Measurements from ENCODE around the gene STEAP1B. TPM values are rescaled to one million over a fixed set of nuclear protein-coding genes. Genes with fewer than 3 reads are reported as not detected.
A peak's percentile ranks its signal among the peaks of the same experiment; 100 is the strongest.

The STEAP1B gene
- total RNA-seq, 1 donor from 2014 or later = 2.0 TPM

DNA sequence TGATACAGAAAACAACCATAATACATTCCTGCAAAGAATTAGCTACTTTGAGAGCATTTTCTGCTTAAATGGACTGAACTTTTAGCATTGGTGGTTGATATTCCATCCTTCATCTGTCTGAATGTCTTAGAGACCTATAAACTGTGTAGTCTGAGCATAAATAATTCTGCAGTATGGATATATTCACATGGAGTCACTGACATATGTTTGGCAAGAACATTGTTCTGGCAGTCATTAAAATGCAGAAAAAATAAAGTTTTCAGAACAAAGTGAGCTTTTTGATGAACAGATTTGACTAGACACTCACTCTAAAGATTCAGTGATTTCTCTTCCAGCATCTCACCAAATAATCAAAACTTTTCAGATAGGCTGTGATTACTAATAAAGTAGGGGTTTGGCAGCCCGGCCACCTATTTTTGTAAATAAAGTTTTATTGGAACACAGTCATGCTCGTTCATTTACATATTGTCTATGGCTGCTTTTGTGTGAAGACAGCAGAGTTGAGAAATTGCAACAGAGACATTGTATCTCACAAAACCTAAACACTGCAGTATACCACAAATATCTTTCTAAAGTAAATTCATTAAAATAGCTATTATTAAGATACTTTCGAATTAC is 98.9 kb downstream of the STEAP1B start:
- no peak for DNase-seq (ENCODE audit: low read depth)

DNA sequence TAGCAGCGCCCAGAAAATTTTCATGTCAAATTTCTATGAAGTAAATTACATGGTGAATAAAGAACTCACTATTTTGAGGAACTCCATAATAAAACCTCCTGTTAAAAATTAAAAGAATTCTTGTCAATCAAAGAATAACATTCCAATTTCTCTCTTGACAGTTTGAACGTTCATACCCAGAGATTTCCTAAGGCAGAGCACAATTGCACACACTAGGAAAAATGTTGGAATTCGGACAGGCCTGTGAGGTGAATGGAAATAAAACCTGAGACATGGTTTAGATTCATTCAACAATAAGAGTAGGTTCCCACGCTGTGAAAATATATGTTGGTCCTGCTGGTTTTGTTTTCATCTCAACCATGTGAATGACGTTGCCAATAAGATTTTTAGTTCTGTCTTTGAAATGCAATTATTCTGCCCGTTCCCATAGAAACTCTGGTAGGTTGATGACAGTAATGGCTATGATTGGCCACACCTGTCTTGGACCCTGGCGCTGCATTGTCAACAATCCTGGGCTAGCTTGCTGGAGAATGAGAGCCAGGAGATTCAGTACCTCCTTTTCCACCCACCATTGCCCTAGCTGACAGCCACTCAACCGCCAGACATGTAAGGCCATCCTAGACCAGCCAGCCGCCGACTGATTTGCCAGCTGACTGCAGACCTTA is 99.7 kb downstream of the STEAP1B start:
- DNase-seq (ENCODE audit: low read depth) = no peak

GRCh38 chr7:22399546-22399945 is 100.4 kb downstream of the STEAP1B start:
- no peak for DNase-seq (ENCODE audit: low read depth)

GRCh38 chr7:22399091-22399490 is 100.9 kb downstream of the STEAP1B start:
- DNase-seq (ENCODE audit: low read depth) = no peak

DNA sequence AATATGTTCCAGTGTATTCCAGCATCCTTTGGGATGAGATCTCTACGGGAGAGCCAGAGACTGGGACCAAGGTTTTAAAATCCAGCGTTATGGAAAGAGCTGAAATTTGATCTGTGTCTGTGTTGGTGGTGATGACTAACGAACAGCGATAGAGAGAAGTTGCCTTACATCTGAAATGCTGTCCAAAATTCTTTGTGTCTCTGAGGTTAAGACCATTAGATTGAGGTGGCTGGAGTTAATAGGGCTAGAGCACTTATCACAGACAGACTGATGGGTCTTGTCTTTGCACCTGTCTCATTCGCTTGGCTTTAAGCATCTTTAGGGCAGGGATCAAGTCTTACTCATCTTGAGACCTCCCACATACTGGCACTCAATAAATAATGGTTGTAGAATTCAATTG is 102.0 kb downstream of the STEAP1B start:
- DNase-seq (ENCODE audit: low read depth) = no peak

GRCh38 chr7:22395222-22395621 is 104.8 kb downstream of the STEAP1B start:
- no peak for DNase-seq (ENCODE audit: low read depth)

DNA sequence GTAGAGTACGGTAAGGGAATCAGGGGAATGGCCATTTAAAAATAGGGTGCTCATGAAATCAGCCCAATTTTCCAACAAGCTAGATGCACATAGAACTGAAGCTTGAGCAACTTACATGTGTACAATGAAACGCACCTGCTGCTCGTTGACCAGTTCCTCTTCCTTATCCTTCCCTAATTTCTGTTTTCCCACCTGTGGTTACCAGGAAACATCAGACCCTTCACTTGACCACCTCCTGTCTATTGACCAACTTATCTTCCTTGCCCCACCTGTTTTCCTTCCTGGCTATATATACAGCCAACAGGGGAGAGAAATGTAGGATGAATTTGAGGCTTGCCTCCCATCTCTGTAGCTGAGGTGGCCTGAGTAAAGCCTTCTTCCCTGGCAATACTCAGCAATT is 105.2 kb downstream of the STEAP1B start:
- DNase-seq (ENCODE audit: low read depth) = no peak

GRCh38 chr7:22393913-22394729 is 105.9 kb downstream of the STEAP1B start:
- DNase-seq (ENCODE audit: low read depth) = no peak

DNA sequence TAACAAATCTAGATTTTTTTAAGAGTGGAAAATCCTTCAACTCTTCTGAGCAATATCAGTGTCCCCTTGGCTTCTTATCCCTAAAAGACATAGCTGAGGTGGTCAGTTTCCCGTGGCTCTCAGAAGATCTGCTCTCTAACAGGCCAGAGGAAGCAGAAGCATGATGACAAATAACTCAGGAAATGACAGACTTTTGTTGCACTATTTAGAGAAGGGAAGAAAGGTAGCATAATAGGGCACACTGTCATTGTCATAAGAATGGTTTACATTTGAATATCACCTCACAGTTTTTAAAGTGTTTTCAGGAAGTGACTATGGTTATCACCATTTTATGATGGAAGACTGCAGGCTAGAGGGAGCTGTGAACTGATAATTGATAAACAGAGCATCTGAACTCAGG is 109.5 kb downstream of the STEAP1B start:
- no peak for DNase-seq (ENCODE audit: low read depth)

GRCh38 chr7:22389892-22390291 is 110.1 kb downstream of the STEAP1B start:
- peak; percentile 18 for DNase-seq (ENCODE audit: low read depth)

DNA sequence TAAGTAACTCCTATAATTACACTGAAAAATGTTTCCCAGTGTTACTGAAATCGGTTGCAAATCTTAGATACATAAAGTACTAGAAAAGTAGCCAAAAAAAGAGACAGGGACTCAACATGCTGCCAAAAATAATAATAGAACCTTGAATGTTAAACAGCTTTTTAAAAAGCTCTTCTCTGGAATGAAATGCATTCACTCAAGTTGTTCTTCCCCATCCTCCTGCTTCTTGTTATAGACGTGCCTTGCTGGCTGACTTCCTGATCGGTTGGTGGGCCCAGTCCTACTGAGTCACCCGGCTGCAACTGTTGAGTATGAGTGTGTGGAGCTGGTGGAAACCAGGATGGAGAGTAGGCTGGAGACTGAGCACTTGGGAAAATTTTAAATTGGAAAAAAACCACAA is 112.4 kb downstream of the STEAP1B start:
- DNase-seq (ENCODE audit: low read depth) = no peak

DNA sequence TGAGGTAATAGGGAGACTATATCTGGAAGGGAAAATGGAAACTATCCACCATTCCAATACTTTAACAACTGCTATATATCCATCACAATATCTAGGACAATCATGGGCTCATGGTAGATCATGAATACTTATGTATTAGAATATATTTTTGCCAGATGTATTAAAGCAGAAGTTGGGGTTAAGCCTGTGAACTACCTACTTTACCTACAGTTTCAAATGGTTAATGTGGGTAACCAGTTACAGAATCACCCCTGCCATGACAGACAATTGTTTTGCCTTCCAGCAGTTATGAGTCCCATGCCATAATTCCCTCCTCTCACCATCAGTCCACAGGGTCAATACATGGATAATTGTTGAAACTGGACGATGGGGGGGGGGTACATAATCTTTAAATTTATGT is 113.1 kb downstream of the STEAP1B start:
- no peak for DNase-seq (ENCODE audit: low read depth)

GRCh38 chr7:22386206-22386858 is 113.7 kb downstream of the STEAP1B start:
- no peak for DNase-seq (ENCODE audit: low read depth)

- no peak for DNase-seq (ENCODE audit: low read depth)
These were observed 114.7 kb downstream of the STEAP1B start for GRCh38 chr7:22385326-22385725.

DNA sequence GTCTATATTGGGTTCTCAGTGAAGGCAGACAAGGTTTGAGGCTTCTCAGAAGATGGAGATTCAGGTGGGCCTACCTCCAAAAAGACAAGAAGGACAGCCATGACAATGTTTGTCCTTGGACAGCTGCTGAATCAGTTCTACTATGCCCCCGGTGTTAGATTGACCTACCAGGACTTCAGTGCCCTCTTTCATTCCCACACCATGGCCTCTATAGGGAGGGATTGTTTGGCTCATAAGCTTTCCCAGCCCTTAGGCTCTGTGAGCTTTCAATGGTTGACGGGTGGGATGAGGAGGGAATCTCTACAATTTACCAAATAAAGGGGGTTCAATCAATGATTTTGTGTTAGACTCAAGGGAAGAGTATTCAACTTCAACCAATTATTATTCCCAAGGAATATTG is 119.7 kb downstream of the STEAP1B start:
- no peak for DNase-seq (ENCODE audit: low read depth)

DNA sequence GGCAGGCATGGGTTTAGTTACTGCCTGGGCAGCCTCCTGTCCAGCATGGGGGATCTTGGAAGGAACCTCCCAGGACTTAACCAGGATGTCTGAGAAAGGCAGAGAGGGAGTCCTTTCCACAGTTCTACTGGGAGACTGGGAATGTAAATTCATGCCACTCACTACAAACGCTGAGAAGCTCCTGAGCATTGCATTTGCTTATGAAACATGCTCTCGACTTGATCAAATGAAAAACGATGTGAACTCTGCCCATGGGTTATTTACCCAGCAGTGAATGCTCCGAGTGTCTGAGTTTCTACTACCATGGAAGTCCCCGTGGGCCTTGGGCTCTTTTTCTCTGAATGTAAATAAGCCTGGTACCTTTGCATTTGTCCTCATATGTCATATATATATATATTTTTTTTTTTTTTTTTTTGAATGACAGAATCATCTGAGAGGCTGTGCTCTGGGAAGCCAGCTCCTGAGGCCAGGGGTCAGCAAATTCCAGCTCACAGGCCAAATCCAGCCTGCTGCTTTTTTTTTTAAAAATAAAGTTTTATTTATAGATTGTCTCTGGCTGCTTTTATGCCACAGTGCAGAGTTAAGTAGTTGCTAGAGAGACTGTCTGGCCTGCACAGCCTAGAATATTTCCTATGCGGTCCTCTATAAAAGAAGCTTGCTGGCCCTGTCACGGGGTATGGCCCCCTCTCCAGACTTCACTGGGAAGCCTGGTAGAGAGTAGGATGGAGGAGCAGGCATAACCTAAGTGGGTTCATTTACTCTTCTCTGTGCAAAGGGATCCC is 121.6 kb downstream of the STEAP1B start:
- DNase-seq (ENCODE audit: low read depth) = no peak

GRCh38 chr7:22377703-22378102 is 122.3 kb downstream of the STEAP1B start:
- DNase-seq (ENCODE audit: low read depth) = no peak

- DNase-seq (ENCODE audit: low read depth) = peak; percentile 35
These were observed 124.5 kb downstream of the STEAP1B start for GRCh38 chr7:22375359-22376048.

- DNase-seq (ENCODE audit: low read depth) = no peak
These were observed 126.1 kb downstream of the STEAP1B start for GRCh38 chr7:22373911-22374310.

- no peak for DNase-seq (ENCODE audit: low read depth)
These were observed 126.6 kb downstream of the STEAP1B start for GRCh38 chr7:22373388-22373787.

GRCh38 chr7:22372863-22373262 is 127.1 kb downstream of the STEAP1B start:
- no peak for DNase-seq (ENCODE audit: low read depth)
